ENCODE measurements around the gene PDCD1.
"Not testable (repeated sequence)": the region's sequence is repeated elsewhere in the genome, so short reads cannot be mapped to it uniquely, and the experiment has no call there.

Gene PDCD1

GRCh38 chr2:241808051-241808720 is 50.5 kb downstream of the PDCD1 start:
- Histone ChIP-seq H3K27me3 (ENCODE audit: low read depth, low read length) (peaks cover 14% of the 10 kb centered on the region), H3K4me1 (ENCODE audit: low read length) (peaks cover 16% of the 10 kb centered on the region), H4K20me1 (ENCODE audit: insufficient read depth, low read length) (no peaks in the 10 kb centered on the region), H2AFZ (ENCODE audit: low read depth, low read length) (no peak overlapping the region), H3K4me2 (ENCODE audit: low read length) (no peak overlapping the region), H3K79me2 (ENCODE audit: low read length) (no peaks in the 10 kb centered on the region), H3K27ac (ENCODE audit: low read length) (no peak overlapping the region), H3K36me3 (replicated peaks; ENCODE audit: low read depth, low read length) (no peaks in the 10 kb centered on the region), H3K4me3 (ENCODE audit: low read length) (no peak overlapping the region), H3K9ac (ENCODE audit: low read length) (no peak overlapping the region), H3K9me3 (ENCODE audit: insufficient read depth, low read length) (no peaks in the 10 kb centered on the region)
- no peak for TF ChIP-seq EZH2phosphoT487 (IDR thresholded peaks at IDR 0.05; ENCODE audit: low read depth)
- no peak for TF ChIP-seq CTCF (IDR thresholded peaks at IDR 0.05; ENCODE audit: low read depth, low read length)

GRCh38 chr2:241806217-241806616 is 52.5 kb downstream of the PDCD1 start:
- not testable (repeated sequence) for H3K9ac ChIP-seq (ENCODE audit: low read length); H3K27ac ChIP-seq (ENCODE audit: low read length); H3K9me3 ChIP-seq (ENCODE audit: insufficient read depth, low read length); H3K4me3 ChIP-seq (ENCODE audit: low read length); H4K20me1 ChIP-seq (ENCODE audit: insufficient read depth, low read length); H3K79me2 ChIP-seq (ENCODE audit: low read length); H3K36me3 ChIP-seq (replicated peaks; ENCODE audit: low read depth, low read length); H2AFZ ChIP-seq (ENCODE audit: low read depth, low read length); H3K4me2 ChIP-seq (ENCODE audit: low read length)
- Histone ChIP-seq H3K4me1 (ENCODE audit: low read length) (peaks cover 16% of the 10 kb centered on the region), H3K27me3 (ENCODE audit: low read depth, low read length) (peaks cover 14% of the 10 kb centered on the region)

GRCh38 chr2:241804326-241805229 is 54.1 kb downstream of the PDCD1 start:
- H4K20me1 ChIP-seq (ENCODE audit: insufficient read depth, low read length), result no peaks in the 10 kb centered on the region
- no peaks in the 10 kb centered on the region for H3K36me3 ChIP-seq (replicated peaks; ENCODE audit: low read depth, low read length)
- peaks cover 14% of the 10 kb centered on the region for H3K27me3 ChIP-seq (ENCODE audit: low read depth, low read length)
- peak overlapping the region; percentile 27; the same call in 1 of the 2 replicates for H2AFZ ChIP-seq (ENCODE audit: low read depth, low read length)
- no peaks in the 10 kb centered on the region for H3K79me2 ChIP-seq (ENCODE audit: low read length)
- no peaks in the 10 kb centered on the region for H3K9me3 ChIP-seq (ENCODE audit: insufficient read depth, low read length)
- H3K27ac ChIP-seq (ENCODE audit: low read length), result no peak overlapping the region
- H3K9ac ChIP-seq (ENCODE audit: low read length), result peak overlapping the region; percentile 22; the same call in 1 of the 2 replicates
- H3K4me1 ChIP-seq (ENCODE audit: low read length), result peaks cover 11% of the 10 kb centered on the region
- peak overlapping the region; percentile 80 for H3K4me2 ChIP-seq (ENCODE audit: low read length)
- peak overlapping the region; percentile 67 for H3K4me3 ChIP-seq (ENCODE audit: low read length)
- TF ChIP-seq EZH2phosphoT487 (IDR thresholded peaks at IDR 0.05; ENCODE audit: low read depth) (no peak), CTCF (IDR thresholded peaks at IDR 0.05; ENCODE audit: low read depth, low read length) (peak; percentile 21; the same call in 1 of the 2 replicates)

- Histone ChIP-seq H2AFZ (ENCODE audit: low read depth, low read length) (no peak overlapping the region; the same call in 1 of the 2 replicates), H4K20me1 (ENCODE audit: insufficient read depth, low read length) (no peaks in the 10 kb centered on the region), H3K9ac (ENCODE audit: low read length) (no peak overlapping the region)
Observed at GRCh38 chr2:241803387-241804325, 55.0 kb downstream of the PDCD1 start.

More at GRCh38 chr2:241803387-241804325, 55.0 kb downstream of the PDCD1 start:
- no peaks in the 10 kb centered on the region for H3K9me3 ChIP-seq (ENCODE audit: insufficient read depth, low read length)
- H3K4me1 ChIP-seq (ENCODE audit: low read length), result peaks cover 11% of the 10 kb centered on the region
- H3K79me2 ChIP-seq (ENCODE audit: low read length), result no peaks in the 10 kb centered on the region
- peaks cover 14% of the 10 kb centered on the region for H3K27me3 ChIP-seq (ENCODE audit: low read depth, low read length)
- no peak overlapping the region for H3K27ac ChIP-seq (ENCODE audit: low read length)
- H3K36me3 ChIP-seq (replicated peaks; ENCODE audit: low read depth, low read length), result no peaks in the 10 kb centered on the region
- H3K4me2 ChIP-seq (ENCODE audit: low read length), result peak overlapping the region; percentile 80
- TF ChIP-seq CTCF (IDR thresholded peaks at IDR 0.05; ENCODE audit: low read depth, low read length), result no peak
- no peak for TF ChIP-seq EZH2phosphoT487 (IDR thresholded peaks at IDR 0.05; ENCODE audit: low read depth)
- H3K4me3 ChIP-seq (ENCODE audit: low read length), result peak overlapping the region; percentile 67
